Lung (tissue), 13 donors: ENCODE data around the gene FBN2. TPM values are rescaled to one million over a fixed set of nuclear protein-coding genes. Genes with fewer than 3 reads are reported as not detected.

ENCODE experiments used
- ATAC-seq: fragments of 200-7000 bp; cut with Tn5 transposase; one replicate; pipeline ENCODE4 v1.9.1; 2020; ENCODE audit warnings: moderate number of reproducible peaks; ENCODE audit not compliant: insufficient read depth, low FRiP score
- DNase-seq, 3 donors: peaks; one replicate each; pipeline ENCODE4 v3.0.0-alpha.2; 2013 to 2017
- H3K27ac ChIP-seq, 2 donors: one replicate each; pipeline ENCODE4 v1.5.1; 2013; ENCODE audit warnings: mild to moderate bottlenecking in 2 of 2, moderate library complexity in 2 of 2, control low read depth in 1 of 2, inconsistent platforms in 1 of 2, low read depth in 1 of 2, low read length in 1 of 2
- H3K27me3 ChIP-seq, 3 donors: one replicate each; pipeline ENCODE4 v1.5.1; 2013; ENCODE audit warnings: low read length in 2 of 3; ENCODE audit not compliant: control insufficient read depth in 3 of 3, insufficient read depth in 3 of 3
- H3K36me3 ChIP-seq, 4 donors: one replicate each; pipeline ENCODE4 v1.5.1; 2013; ENCODE audit warnings: low read length in 4 of 4, mild to moderate bottlenecking in 1 of 4, moderate library complexity in 1 of 4; ENCODE audit not compliant: control insufficient read depth in 4 of 4, insufficient read depth in 4 of 4
- H3K4me1 ChIP-seq, 5 donors: one replicate each; pipeline ENCODE4 v1.5.1; 2013; ENCODE audit warnings: low read length in 5 of 5, mild to moderate bottlenecking in 2 of 5, moderate library complexity in 1 of 5; ENCODE audit not compliant: control insufficient read depth in 5 of 5, insufficient read depth in 5 of 5
- H3K4me3 ChIP-seq: one replicate; pipeline ENCODE4 v1.5.1; 2013; ENCODE audit warnings: mild to moderate bottlenecking, control low read depth, moderate library complexity
- H3K9ac ChIP-seq, 2 donors: one replicate each; pipeline ENCODE4 v1.5.1; 2013; ENCODE audit warnings: low read length in 2 of 2, control low read depth in 1 of 2; ENCODE audit not compliant: insufficient read depth in 1 of 2
- H3K9me3 ChIP-seq, 4 donors: one replicate each; pipeline ENCODE4 v1.5.1; 2013; ENCODE audit warnings: low read length in 3 of 4, mild to moderate bottlenecking in 1 of 4, moderate library complexity in 1 of 4; ENCODE audit not compliant: control insufficient read depth in 4 of 4, insufficient read depth in 3 of 4
- WGBS, 2 donors: extraction: QIAGEN DNeasy Blood & Tissue Kit; methylation state at CpG; one replicate each; pipeline ENCODE4 v1.1.7; 2013; 5-methylcytosine and 5-hydroxymethylcytosine counted together
- polyA plus RNA-seq, 2 donors: library from polyadenylated mRNA; stranded (reverse); fragments of 200-250 nt; gene quantifications; one replicate each; pipeline ENCODE4 v1.2.1, GENCODE V29; 2013
- small RNA-seq: library from RNA; depleted of rRNA; stranded (forward); fragments of <200 nt; gene quantifications from one replicate; pipeline ENCODE3, GENCODE V24; 2014; ENCODE audit warnings: low replicate concordance
- total RNA-seq, 2 donors: library from RNA; depleted of rRNA in 1 of 2; stranded (reverse); fragments of >200 nt in 1 of 2; gene quantifications; one replicate each; pipeline ENCODE4 v1.2.1, GENCODE V29; 2014 to 2021
- TF ChIP-seq, protein P1 (sequence below): IDR thresholded peaks from 2 replicates; pipeline ENCODE4 v1.5.1; 2012; ENCODE audit warnings: mild to moderate bottlenecking; ENCODE audit errors: control extremely low read depth, extremely low read depth
- donor health status: control.
- donor health status: control.
- donor health status: Bipolar disorder and iron deficiency.
- donor health status: healthy.
- donor health status: DM: yes; HTN: yes; CAD: no.

Gene FBN2
- total and polyA plus RNA-seq, 4 donors = 0.06 to 13.1 (median 1.1) TPM

DNA sequence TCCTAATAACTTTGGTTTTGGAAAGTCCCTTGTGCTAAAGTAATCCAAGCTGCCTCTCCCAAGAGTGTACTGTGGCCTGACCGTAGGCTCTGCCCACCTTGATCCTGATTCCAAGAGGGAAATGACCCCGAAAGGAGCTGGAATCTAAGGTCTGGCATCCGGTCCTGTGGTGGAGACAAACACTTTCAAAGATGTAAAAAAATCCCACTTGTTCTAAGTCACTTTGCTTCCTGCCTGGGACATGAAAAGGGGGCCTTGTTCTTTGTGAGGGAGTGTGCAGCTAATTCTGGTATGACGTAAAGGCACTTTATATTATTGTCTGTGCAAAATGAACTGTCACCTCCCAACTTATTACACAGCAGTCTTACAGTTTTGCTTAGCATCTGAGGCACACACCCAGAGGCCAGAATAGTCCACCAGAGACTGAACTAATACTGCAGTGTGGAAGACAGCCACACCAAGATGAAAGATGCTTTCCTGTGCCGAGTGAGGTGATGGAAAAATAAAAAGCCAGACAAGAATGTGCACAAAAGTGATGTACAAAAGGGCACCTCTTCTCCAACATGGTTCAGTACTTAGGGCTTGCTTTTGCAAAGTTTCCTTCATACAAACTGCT lies 325.7 kb downstream of the FBN2 start:
- H3K9ac ChIP-seq = no peak overlapping the region
- no peaks in the 10 kb centered on the region for H3K27me3 ChIP-seq
- TF ChIP-seq, protein P1, sequence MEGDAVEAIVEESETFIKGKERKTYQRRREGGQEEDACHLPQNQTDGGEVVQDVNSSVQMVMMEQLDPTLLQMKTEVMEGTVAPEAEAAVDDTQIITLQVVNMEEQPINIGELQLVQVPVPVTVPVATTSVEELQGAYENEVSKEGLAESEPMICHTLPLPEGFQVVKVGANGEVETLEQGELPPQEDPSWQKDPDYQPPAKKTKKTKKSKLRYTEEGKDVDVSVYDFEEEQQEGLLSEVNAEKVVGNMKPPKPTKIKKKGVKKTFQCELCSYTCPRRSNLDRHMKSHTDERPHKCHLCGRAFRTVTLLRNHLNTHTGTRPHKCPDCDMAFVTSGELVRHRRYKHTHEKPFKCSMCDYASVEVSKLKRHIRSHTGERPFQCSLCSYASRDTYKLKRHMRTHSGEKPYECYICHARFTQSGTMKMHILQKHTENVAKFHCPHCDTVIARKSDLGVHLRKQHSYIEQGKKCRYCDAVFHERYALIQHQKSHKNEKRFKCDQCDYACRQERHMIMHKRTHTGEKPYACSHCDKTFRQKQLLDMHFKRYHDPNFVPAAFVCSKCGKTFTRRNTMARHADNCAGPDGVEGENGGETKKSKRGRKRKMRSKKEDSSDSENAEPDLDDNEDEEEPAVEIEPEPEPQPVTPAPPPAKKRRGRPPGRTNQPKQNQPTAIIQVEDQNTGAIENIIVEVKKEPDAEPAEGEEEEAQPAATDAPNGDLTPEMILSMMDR = no peak
- peaks cover 0 to 5% (median 2%) of the 10 kb centered on the region in 5 donors for H3K4me1 ChIP-seq
- WGBS, 2 donors = 70 to 84% methylated on average over 5 of the region's 5 CpGs
- no peaks in the 10 kb centered on the region for H3K36me3 ChIP-seq
- H3K27ac ChIP-seq = no peak overlapping the region
- ATAC-seq = no peak
- H3K9me3 ChIP-seq = no peaks in the 10 kb centered on the region
- no peak for DNase-seq
- H3K4me3 ChIP-seq = no peak overlapping the region

DNA sequence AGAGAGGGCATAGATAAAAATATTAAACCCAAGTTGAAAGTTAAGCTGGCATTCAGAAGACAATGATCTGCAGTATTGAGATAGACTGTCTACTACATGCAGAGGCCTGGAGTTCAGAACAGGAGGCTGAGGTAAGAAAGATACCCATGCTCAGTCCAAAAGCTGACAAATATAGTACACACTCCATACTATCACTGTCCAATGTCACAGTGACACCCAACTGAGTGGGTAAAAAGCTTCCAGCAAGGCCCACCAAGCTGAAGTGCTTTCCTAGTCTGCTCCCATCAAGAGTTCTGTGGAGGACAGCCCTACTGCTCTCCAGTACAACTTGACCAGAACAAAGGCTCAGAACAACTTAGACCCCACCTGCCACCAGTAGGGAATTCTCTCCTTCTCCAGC lies 329.6 kb downstream of the FBN2 start:
- TF ChIP-seq, protein P1 = no peak
- ATAC-seq (no peak), DNase-seq (no peak)
- no peak overlapping the region for H3K27ac ChIP-seq
- no peaks in the 10 kb centered on the region for H3K9me3 ChIP-seq
- H3K4me1 ChIP-seq = peaks cover 0 to 4% (median 0%) of the 10 kb centered on the region in 5 donors
- no peak overlapping the region for H3K4me3 ChIP-seq
- H3K27me3 ChIP-seq = no peaks in the 10 kb centered on the region
- H3K9ac ChIP-seq = no peak overlapping the region
- H3K36me3 ChIP-seq = no peaks in the 10 kb centered on the region

Small RNAs within 50 kb of the gene (small RNA-seq; reads per million reads assigned to genes)
- not detected for gene RF00019
